ENCODE measurements around the gene ART5.

DNA sequence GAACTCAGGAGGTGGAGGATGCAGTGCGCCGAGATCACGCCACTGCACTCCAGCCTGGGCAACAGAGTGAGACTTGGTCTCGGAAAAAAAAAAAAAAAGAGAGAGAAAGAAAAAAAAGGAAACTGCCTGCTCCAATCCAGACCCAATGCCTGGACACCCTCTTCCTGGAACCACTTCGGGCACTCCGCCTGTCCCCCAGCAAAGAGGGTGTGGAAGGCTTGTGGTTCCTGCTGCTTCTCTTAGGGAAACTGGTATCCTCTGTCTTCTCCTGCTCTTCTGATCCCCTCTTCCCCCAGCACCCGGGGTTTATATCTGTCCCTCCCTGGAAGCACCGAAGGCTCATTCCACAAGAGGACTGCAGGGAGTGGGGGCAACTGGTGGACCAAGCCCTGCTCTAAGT, 16.5 kb upstream of the ART5 start:
- no peak for TF ChIP-seq CTCF (IDR thresholded peaks at IDR 0.05)
- no peak for TF ChIP-seq POLR2A (IDR thresholded peaks at IDR 0.05)

All from heart left ventricle (tissue), 13 donors.